ENCODE measurements around the gene BBS4. TPM values are rescaled to one million over a fixed set of nuclear protein-coding genes. Genes with fewer than 3 reads are reported as not detected.

BBS4 gene
- total and polyA plus RNA-seq, 2 donors (not counting 1 experiment from before 2014, with no cell fraction given) = 13.3 to 34.9 TPM

GRCh38 chr15:72774696-72775383, 88.8 kb downstream of the BBS4 start:
- Histone ChIP-seq H3K79me2 (ENCODE audit: control insufficient read depth, insufficient read depth, low read length) (peaks cover 98% of the 10 kb centered on the region), H3K36me3 (replicated peaks in 1 of 2; ENCODE audit: control extremely low read depth in 1 of 2, control insufficient read depth in 1 of 2, extremely low read depth in 1 of 2, insufficient read depth in 2 of 2, low read length in 1 of 2) (peaks cover 6 to 59% of the 10 kb centered on the region in 2 experiments), H3K27ac (ENCODE audit: low read length in 2 of 2) (peak overlapping the region; percentile 27 to 63), H3K9me3 (ENCODE audit: control extremely low read depth in 1 of 3, control insufficient read depth in 2 of 3, insufficient read depth in 1 of 3, low read length in 2 of 3) (no peaks in the 10 kb centered on the region), H2AFZ (ENCODE audit: insufficient read depth, low read depth, low read length, poor library complexity, severe bottlenecking) (no peak overlapping the region), H3K27me3 (replicated peaks in 1 of 4; ENCODE audit: control extremely low read depth in 1 of 4, control insufficient read depth in 3 of 4, insufficient read depth in 4 of 4, low read length in 3 of 4) (no peaks in the 10 kb centered on the region), H4K20me1 (ENCODE audit: control insufficient read depth, insufficient read depth, low read length, poor library complexity, severe bottlenecking) (peaks cover 53% of the 10 kb centered on the region), H3K4me1 (ENCODE audit: control insufficient read depth in 2 of 2, insufficient read depth in 2 of 2, low read length in 2 of 2) (peaks cover 31 to 40% of the 10 kb centered on the region in 2 donors), H3K4me2 (replicated peaks; ENCODE audit: low read depth, low read length, poor library complexity, severe bottlenecking) (peak overlapping the region; percentile 53), H3K9ac (ENCODE audit: low read length) (peak overlapping the region; percentile 10), H3K4me3 (ENCODE audit: control extremely low read depth in 1 of 5, extremely low read depth in 1 of 5, insufficient read depth in 1 of 5, low read depth in 2 of 5, low read length in 4 of 5) (no peak overlapping the region)
- Mint-ChIP-seq H3K9me3 (ENCODE audit: insufficient read depth) (no peaks in the 10 kb centered on the region), H3K4me1 (peaks cover 59% of the 10 kb centered on the region), H3K27ac (peak overlapping the region; percentile 95), H3K4me3 (peak overlapping the region; percentile 80), H3K27me3 (no peaks in the 10 kb centered on the region)
- intact Hi-C loops (cut with micrococcal nuclease) = loop anchor here (1.0 kb wide), 1 partner anchor 8 kb away; the partner anchor contains the start of gene ADPGK
- ATAC-seq (ENCODE audit: low read depth) (peak; percentile 36), DNase-seq (peak; percentile 54)
- CTCF ChIA-PET = no interaction called here
- WGBS (ENCODE audit: insufficient coverage) = 100% methylated on average over 2 of the region's 2 CpGs
- POLR2A ChIA-PET = no interaction called here
- TF ChIP-seq CTCF (IDR thresholded peaks at IDR 0.05) (no peak), EZH2 (IDR thresholded peaks at IDR 0.05; ENCODE audit: borderline replicate concordance, insufficient read depth, low read depth, low read length, poor library complexity, severe bottlenecking) (no peak)

- WGBS (ENCODE audit: insufficient coverage) = 100% methylated on average over 4 of the region's 6 CpGs
- no peak overlapping the region for H3K4me3 ChIP-seq (ENCODE audit: control extremely low read depth in 1 of 5, extremely low read depth in 1 of 5, insufficient read depth in 1 of 5, low read depth in 2 of 5, low read length in 4 of 5)
- no peak overlapping the region for H2AFZ ChIP-seq (ENCODE audit: insufficient read depth, low read depth, low read length, poor library complexity, severe bottlenecking)
- H3K4me1 ChIP-seq (ENCODE audit: control insufficient read depth in 2 of 2, insufficient read depth in 2 of 2, low read length in 2 of 2) = peaks cover 48 to 59% of the 10 kb centered on the region in 2 donors
- Mint-ChIP-seq H3K27ac (no peak overlapping the region), H3K4me1 (peaks cover 73% of the 10 kb centered on the region), H3K4me3 (no peak overlapping the region), H3K9me3 (ENCODE audit: insufficient read depth) (no peaks in the 10 kb centered on the region), H3K27me3 (no peaks in the 10 kb centered on the region)
- peaks cover 76% of the 10 kb centered on the region for H4K20me1 ChIP-seq (ENCODE audit: control insufficient read depth, insufficient read depth, low read length, poor library complexity, severe bottlenecking)
- ChIA-PET POLR2A (no interaction called here), CTCF (interaction anchor here (1.1 to 1.2 kb wide), 2 partner anchors 9 to 57 kb away, joined by 3 read pairs; no protein-coding TSS in a partner anchor)
- ATAC-seq (ENCODE audit: low read depth) = no peak
- no peak overlapping the region for H3K4me2 ChIP-seq (replicated peaks; ENCODE audit: low read depth, low read length, poor library complexity, severe bottlenecking)
- H3K9ac ChIP-seq (ENCODE audit: low read length) = no peak overlapping the region
- TF ChIP-seq EZH2 (IDR thresholded peaks at IDR 0.05; ENCODE audit: borderline replicate concordance, insufficient read depth, low read depth, low read length, poor library complexity, severe bottlenecking) = no peak
- TF ChIP-seq CTCF (IDR thresholded peaks at IDR 0.05) = no peak
- H3K9me3 ChIP-seq (ENCODE audit: control extremely low read depth in 1 of 3, control insufficient read depth in 2 of 3, insufficient read depth in 1 of 3, low read length in 2 of 3) = no peaks in the 10 kb centered on the region
- peaks cover 6 to 42% of the 10 kb centered on the region in 2 experiments for H3K36me3 ChIP-seq (replicated peaks in 1 of 2; ENCODE audit: control extremely low read depth in 1 of 2, control insufficient read depth in 1 of 2, extremely low read depth in 1 of 2, insufficient read depth in 2 of 2, low read length in 1 of 2)
- H3K27me3 ChIP-seq (replicated peaks in 1 of 4; ENCODE audit: control extremely low read depth in 1 of 4, control insufficient read depth in 3 of 4, insufficient read depth in 4 of 4, low read length in 3 of 4) = no peaks in the 10 kb centered on the region
- intact Hi-C loops (cut with micrococcal nuclease) = no loop called here
- H3K27ac ChIP-seq (ENCODE audit: low read length in 2 of 2) = no peak overlapping the region
- H3K79me2 ChIP-seq (ENCODE audit: control insufficient read depth, insufficient read depth, low read length) = peaks cover 95% of the 10 kb centered on the region
- no peak for DNase-seq
These were observed 92.8 kb downstream of the BBS4 start for GRCh38 chr15:72778796-72779195.
